Frontal cortex (tissue), 4 donors: ENCODE results near the gene IGLL5. TPM values are rescaled to one million over a fixed set of nuclear protein-coding genes. Genes with fewer than 3 reads are reported as not detected.

Source experiments
- DNase-seq, 2 donors: peaks; one replicate each; pipeline ENCODE4 v3.0.0; 2012; ENCODE audit warnings: low spot score in 2 of 2
- FAIRE-seq: peaks from 2 replicates; lab custom pipeline; 2012; peaks lifted over from hg19 to GRCh38; lab: Jason Lieb, UNC
- total RNA-seq: library from RNA; depleted of rRNA; stranded (reverse); fragments of >200 nt; gene quantifications from one replicate; pipeline ENCODE4 v1.2.3, GENCODE V29; 2014
- donor health status: control.
- donor health status: control.
- donor health status: control.

The IGLL5 gene
- total RNA-seq, 1 donor from 2014 or later = not detected

GRCh38 chr22:22881116-22882000 lies 6.3 kb upstream of the IGLL5 start:
- no peak for FAIRE-seq
- DNase-seq = no peak

GRCh38 chr22:22882033-22882717 lies 5.4 kb upstream of the IGLL5 start:
- no peak for DNase-seq

GRCh38 chr22:22883090-22883727 lies 4.4 kb upstream of the IGLL5 start:
- DNase-seq (no peak), FAIRE-seq (no peak)

More at GRCh38 chr22:22882033-22882717, 5.4 kb upstream of the IGLL5 start:
- no peak for FAIRE-seq

GRCh38 chr22:22884010-22884887 lies 3.4 kb upstream of the IGLL5 start:
- no peak for FAIRE-seq

GRCh38 chr22:22884888-22885840 lies 2.5 kb upstream of the IGLL5 start:
- no peak for FAIRE-seq
- no peak for DNase-seq

More at GRCh38 chr22:22884010-22884887, 3.4 kb upstream of the IGLL5 start:
- DNase-seq = peak; percentile 36 to 72

GRCh38 chr22:22886546-22886945 lies 1.1 kb upstream of the IGLL5 start:
- DNase-seq = no peak
- no peak for FAIRE-seq

- DNase-seq (no peak), FAIRE-seq (no peak)
Observed at GRCh38 chr22:22888571-22889353, 1.1 kb downstream of the IGLL5 start.

GRCh38 chr22:22890085-22890484 lies 2.5 kb downstream of the IGLL5 start:
- FAIRE-seq (no peak), DNase-seq (no peak)

- no peak for DNase-seq
- FAIRE-seq = no peak
Observed at GRCh38 chr22:22891139-22891621, 3.6 kb downstream of the IGLL5 start.

GRCh38 chr22:22892096-22893052 lies 4.8 kb downstream of the IGLL5 start:
- DNase-seq (no peak), FAIRE-seq (no peak)

- DNase-seq (no peak), FAIRE-seq (no peak)
Observed at GRCh38 chr22:22893077-22893805, 5.6 kb downstream of the IGLL5 start.

GRCh38 chr22:22893891-22894739 lies 6.5 kb downstream of the IGLL5 start:
- FAIRE-seq (no peak), DNase-seq (no peak)

- FAIRE-seq (no peak), DNase-seq (no peak)
Observed at GRCh38 chr22:22894740-22895731, 7.4 kb downstream of the IGLL5 start.
